Lung (tissue), 12 donors: Measurements from ENCODE around the gene MAP3K4. TPM values are rescaled to one million over a fixed set of nuclear protein-coding genes. Genes with fewer than 3 reads are reported as not detected.

Experiments
- ATAC-seq: fragments of 200-7000 bp; cut with Tn5 transposase; one replicate; pipeline ENCODE4 v1.9.1; 2020; ENCODE audit warnings: moderate number of reproducible peaks; ENCODE audit not compliant: insufficient read depth, low FRiP score
- DNase-seq, 3 donors: peaks; one replicate each; pipeline ENCODE4 v3.0.0-alpha.2; 2013 to 2017
- H3K27ac ChIP-seq, 2 donors: one replicate each; pipeline ENCODE4 v1.5.1; 2013; ENCODE audit warnings: mild to moderate bottlenecking in 2 of 2, moderate library complexity in 2 of 2, control low read depth in 1 of 2, inconsistent platforms in 1 of 2, low read depth in 1 of 2, low read length in 1 of 2
- H3K27me3 ChIP-seq, 3 donors: one replicate each; pipeline ENCODE4 v1.5.1; 2013; ENCODE audit warnings: low read length in 2 of 3; ENCODE audit not compliant: control insufficient read depth in 3 of 3, insufficient read depth in 3 of 3
- H3K36me3 ChIP-seq, 4 donors: one replicate each; pipeline ENCODE4 v1.5.1; 2013; ENCODE audit warnings: low read length in 4 of 4, mild to moderate bottlenecking in 1 of 4, moderate library complexity in 1 of 4; ENCODE audit not compliant: control insufficient read depth in 4 of 4, insufficient read depth in 4 of 4
- H3K4me1 ChIP-seq, 5 donors: one replicate each; pipeline ENCODE4 v1.5.1; 2013; ENCODE audit warnings: low read length in 5 of 5, mild to moderate bottlenecking in 2 of 5, moderate library complexity in 1 of 5; ENCODE audit not compliant: control insufficient read depth in 5 of 5, insufficient read depth in 5 of 5
- H3K4me3 ChIP-seq: one replicate; pipeline ENCODE4 v1.5.1; 2013; ENCODE audit warnings: mild to moderate bottlenecking, control low read depth, moderate library complexity
- H3K9ac ChIP-seq, 2 donors: one replicate each; pipeline ENCODE4 v1.5.1; 2013; ENCODE audit warnings: low read length in 2 of 2, control low read depth in 1 of 2; ENCODE audit not compliant: insufficient read depth in 1 of 2
- H3K9me3 ChIP-seq, 4 donors: one replicate each; pipeline ENCODE4 v1.5.1; 2013; ENCODE audit warnings: low read length in 3 of 4, mild to moderate bottlenecking in 1 of 4, moderate library complexity in 1 of 4; ENCODE audit not compliant: control insufficient read depth in 4 of 4, insufficient read depth in 3 of 4
- whole genome bisulfite sequencing, 2 donors: extraction: QIAGEN DNeasy Blood & Tissue Kit; methylation state at CpG; one replicate each; pipeline ENCODE4 v1.1.7; 2013; 5-methylcytosine and 5-hydroxymethylcytosine counted together
- polyA plus RNA-seq, 2 donors: library from polyadenylated mRNA; stranded (reverse); fragments of 200-250 nt; gene quantifications; one replicate each; pipeline ENCODE4 v1.2.1, GENCODE V29; 2013
- total RNA-seq, 2 donors: library from RNA; depleted of rRNA in 1 of 2; stranded (reverse); fragments of >200 nt in 1 of 2; gene quantifications; one replicate each; pipeline ENCODE4 v1.2.1, GENCODE V29; 2014 to 2021
- TF ChIP-seq, protein P1 (sequence below): IDR thresholded peaks from 2 replicates; pipeline ENCODE4 v1.5.1; 2012; ENCODE audit warnings: mild to moderate bottlenecking; ENCODE audit errors: control extremely low read depth, extremely low read depth
- donor health status: control.
- donor health status: control.
- donor health status: Bipolar disorder and iron deficiency.
- donor health status: healthy.
- donor health status: DM: yes; HTN: yes; CAD: no.

Gene MAP3K4
- total and polyA plus RNA-seq, 4 donors: 8.6 to 56.8 (median 29.9) TPM

DNA sequence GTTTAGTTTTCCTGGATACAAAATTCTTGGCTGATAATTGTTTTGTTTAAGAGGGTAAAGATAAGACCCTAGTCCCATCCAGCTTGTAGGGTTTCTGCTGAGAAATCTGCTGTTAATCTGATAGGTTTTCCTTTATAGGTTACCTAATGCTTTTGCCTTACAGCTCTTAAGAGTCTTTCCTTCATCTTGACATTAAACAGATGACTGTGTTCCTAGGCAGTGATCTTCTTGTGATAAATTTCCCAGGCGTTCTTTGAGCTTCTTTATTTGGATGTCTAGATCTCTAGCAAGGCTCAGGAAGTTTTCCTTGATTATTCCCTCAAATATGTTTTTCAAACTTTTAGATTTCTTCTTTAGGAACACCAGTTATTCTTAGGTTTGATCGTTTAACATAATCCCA is 134.0 kb downstream of the MAP3K4 start:
- H3K9me3 ChIP-seq: peaks cover 0 to 11% (median 4%) of the 10 kb centered on the region in 4 donors
- H3K27me3 ChIP-seq: no peaks in the 10 kb centered on the region
- no peak overlapping the region for H3K4me3 ChIP-seq
- peaks cover 0 to 2% (median 0%) of the 10 kb centered on the region in 5 donors for H3K4me1 ChIP-seq
- ATAC-seq (no peak), DNase-seq (no peak)
- WGBS, 2 donors: 94 to 99% methylated on average over 2 of the region's 2 CpGs
- TF ChIP-seq, protein P1, sequence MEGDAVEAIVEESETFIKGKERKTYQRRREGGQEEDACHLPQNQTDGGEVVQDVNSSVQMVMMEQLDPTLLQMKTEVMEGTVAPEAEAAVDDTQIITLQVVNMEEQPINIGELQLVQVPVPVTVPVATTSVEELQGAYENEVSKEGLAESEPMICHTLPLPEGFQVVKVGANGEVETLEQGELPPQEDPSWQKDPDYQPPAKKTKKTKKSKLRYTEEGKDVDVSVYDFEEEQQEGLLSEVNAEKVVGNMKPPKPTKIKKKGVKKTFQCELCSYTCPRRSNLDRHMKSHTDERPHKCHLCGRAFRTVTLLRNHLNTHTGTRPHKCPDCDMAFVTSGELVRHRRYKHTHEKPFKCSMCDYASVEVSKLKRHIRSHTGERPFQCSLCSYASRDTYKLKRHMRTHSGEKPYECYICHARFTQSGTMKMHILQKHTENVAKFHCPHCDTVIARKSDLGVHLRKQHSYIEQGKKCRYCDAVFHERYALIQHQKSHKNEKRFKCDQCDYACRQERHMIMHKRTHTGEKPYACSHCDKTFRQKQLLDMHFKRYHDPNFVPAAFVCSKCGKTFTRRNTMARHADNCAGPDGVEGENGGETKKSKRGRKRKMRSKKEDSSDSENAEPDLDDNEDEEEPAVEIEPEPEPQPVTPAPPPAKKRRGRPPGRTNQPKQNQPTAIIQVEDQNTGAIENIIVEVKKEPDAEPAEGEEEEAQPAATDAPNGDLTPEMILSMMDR: no peak
- peaks cover 8 to 23% (median 12%) of the 10 kb centered on the region in 4 donors for H3K36me3 ChIP-seq
- H3K9ac ChIP-seq: no peak overlapping the region
- no peak overlapping the region for H3K27ac ChIP-seq

DNA sequence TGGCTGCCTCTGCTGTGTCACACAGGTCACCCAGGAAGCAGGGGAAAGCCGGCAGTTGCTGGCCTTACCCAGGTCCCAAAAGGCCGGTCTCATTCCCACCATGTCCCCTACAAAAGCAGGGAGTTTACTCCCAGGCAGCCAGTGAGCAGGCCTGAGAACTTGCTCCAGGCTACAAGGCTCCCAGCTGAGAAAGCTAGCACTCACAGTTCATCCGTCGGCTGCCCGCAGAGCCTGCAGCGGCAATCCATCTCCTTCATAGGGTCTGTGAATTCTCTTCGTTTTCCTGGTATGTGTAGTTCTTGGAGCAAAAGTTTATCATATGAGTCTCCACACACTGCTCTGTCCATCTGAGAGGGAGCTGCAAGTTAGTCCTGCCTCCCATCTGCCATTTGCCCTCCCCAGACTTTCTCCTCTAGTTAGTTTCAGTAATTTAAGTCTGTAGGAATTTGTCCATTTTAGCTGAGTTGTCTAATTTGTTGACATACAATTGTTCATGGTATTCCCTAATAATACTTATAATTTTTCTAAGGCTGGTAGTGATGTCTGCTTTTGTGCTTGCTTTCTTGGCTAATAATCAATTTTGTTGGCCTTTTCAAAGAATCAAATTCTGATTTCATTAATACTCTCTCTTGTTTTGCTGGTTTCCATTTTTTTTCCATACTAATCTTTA is 135.6 kb downstream of the MAP3K4 start:
- ATAC-seq: no peak
- no peak overlapping the region for H3K9ac ChIP-seq
- TF ChIP-seq, protein P1: no peak
- H3K4me1 ChIP-seq: peaks cover 0 to 2% (median 0%) of the 10 kb centered on the region in 5 donors
- no peak overlapping the region for H3K27ac ChIP-seq
- DNase-seq: no peak
- H3K9me3 ChIP-seq: peaks cover 0 to 9% (median 4%) of the 10 kb centered on the region in 4 donors
- H3K27me3 ChIP-seq: no peaks in the 10 kb centered on the region
- H3K36me3 ChIP-seq: peaks cover 5 to 25% (median 14%) of the 10 kb centered on the region in 4 donors
- 98 to 99% methylated on average over 7 of the region's 7 CpGs for WGBS, 2 donors
- H3K4me3 ChIP-seq: no peak overlapping the region

DNA sequence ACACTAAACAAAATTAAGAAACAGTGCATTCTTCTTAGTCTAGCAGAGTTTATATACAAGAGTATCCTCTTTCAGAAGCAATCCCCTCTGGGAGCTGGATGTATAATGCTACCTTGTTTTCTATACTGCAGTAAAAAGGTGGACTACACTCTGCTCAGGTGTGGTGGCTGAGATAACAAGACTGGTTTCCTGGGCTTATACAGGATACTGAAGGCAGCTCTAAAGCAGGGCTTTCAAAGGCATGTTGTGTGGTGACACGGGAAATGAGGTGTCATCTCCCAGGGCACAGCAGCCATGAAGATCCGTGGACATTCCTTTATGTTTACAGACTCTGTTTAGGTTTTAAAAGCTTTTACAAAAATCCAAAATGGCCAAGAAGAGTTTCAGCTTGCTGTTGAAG is 136.7 kb downstream of the MAP3K4 start:
- Histone ChIP-seq H3K27me3 (no peaks in the 10 kb centered on the region), H3K36me3 (peaks cover 0 to 31% (median 16%) of the 10 kb centered on the region in 4 donors), H3K9me3 (peaks cover 0 to 5% (median 3%) of the 10 kb centered on the region in 4 donors), H3K4me3 (no peak overlapping the region), H3K9ac (no peak overlapping the region), H3K4me1 (peaks cover 0 to 2% (median 0%) of the 10 kb centered on the region in 5 donors), H3K27ac (no peak overlapping the region)
- TF ChIP-seq, protein P1: no peak
- WGBS, 2 donors: 88 to 92% methylated on average over 2 of the region's 2 CpGs
- ATAC-seq (no peak), DNase-seq (no peak)
